HepG2 (cell line): ENCODE results near the gene ZNF653. TPM values are rescaled to one million over a fixed set of nuclear protein-coding genes. Genes with fewer than 3 reads are reported as not detected.

Source experiments
- ARNTL ChIP-seq: sonication (generic); formaldehyde crosslinking; IDR thresholded peaks from 2 replicates; pipeline ENCODE4 v1.4.0; 2020; ENCODE audit warnings: mild to moderate bottlenecking, missing genetic modification reagents
- ELF1 ChIP-seq: sonication (generic); formaldehyde crosslinking; IDR thresholded peaks from 2 replicates; pipeline ENCODE4 v1.4.0; 2020; ENCODE audit warnings: missing genetic modification reagents
- MTF1 ChIP-seq: sonication (generic); formaldehyde crosslinking; IDR thresholded peaks from 2 replicates; pipeline ENCODE4 v1.5.0; 2020; ENCODE audit warnings: missing genetic modification reagents
- NAIF1 ChIP-seq: sonication (generic); formaldehyde crosslinking; IDR thresholded peaks from 2 replicates; pipeline ENCODE4 v1.5.0; 2020; ENCODE audit warnings: mild to moderate bottlenecking, missing genetic modification reagents, borderline replicate concordance
- NCOA2 ChIP-seq: sonication (generic); formaldehyde crosslinking; IDR thresholded peaks from 2 replicates; pipeline ENCODE4 v1.8.0; 2022; ENCODE audit warnings: inconsistent platforms
- POLR2G ChIP-seq: fragments of 200-400 bp; formaldehyde crosslinking; IDR thresholded peaks from 2 replicates; pipeline ENCODE4 v1.6.1; 2018; ENCODE audit warnings: mild to moderate bottlenecking, low read depth, low read length, moderate library complexity
- REXO4 ChIP-seq: sonication (generic); formaldehyde crosslinking; IDR thresholded peaks from 2 replicates; pipeline ENCODE4 v1.8.0; 2022; ENCODE audit warnings: missing genetic modification reagents, mild to moderate bottlenecking, borderline replicate concordance
- RFX5 ChIP-seq: IDR thresholded peaks from 2 replicates; pipeline ENCODE4 v1.6.1; 2011; ENCODE audit warnings: low read depth, low read length, improper control_type of control experiment
- SATB2 ChIP-seq: sonication (generic); formaldehyde crosslinking; IDR thresholded peaks from 2 replicates; pipeline ENCODE4 v1.5.0; 2020; ENCODE audit warnings: missing genetic modification reagents
- ZNF180 ChIP-seq: sonication (generic); formaldehyde crosslinking; IDR thresholded peaks from 2 replicates; pipeline ENCODE4 v1.4.0; 2020; ENCODE audit warnings: low read depth, missing genetic modification reagents, borderline replicate concordance
- ZNF253 ChIP-seq: sonication (generic); formaldehyde crosslinking; IDR thresholded peaks from 2 replicates; pipeline ENCODE4 v1.8.0; 2022; ENCODE audit warnings: mild to moderate bottlenecking, missing genetic modification reagents, borderline replicate concordance
- ZNF776 ChIP-seq: sonication (generic); formaldehyde crosslinking; IDR thresholded peaks from 2 replicates; pipeline ENCODE4 v1.4.0; 2020; ENCODE audit warnings: mild to moderate bottlenecking, missing genetic modification reagents
- polyA plus RNA-seq, 8 experiments: library from polyadenylated mRNA; depleted of rRNA in 3 of 8; stranded (reverse) in 7 of 8; unstranded in 1 of 8; fragments of >200 nt; fragmentation: Illumina TruSeq in 4 of 8; extraction: Trizol in 4 of 8; gene quantifications; 2 replicates each; pipeline versions ENCODE4 v1.2.1 to v1.2.3, GENCODE V29; 2011 to 2016; ENCODE audit warnings: low read depth in 4 of 8, missing spikeins in 1 of 8, mixed read lengths in 1 of 8; ENCODE audit not compliant: insufficient read depth in 1 of 8
- total RNA-seq, 5 experiments: library from RNA; depleted of rRNA; stranded (reverse); fragments of >200 nt; fragmentation: Illumina TruSeq; extraction: Trizol; gene quantifications; 2 replicates each; pipeline ENCODE4 v1.2.3, GENCODE V29; 2016; ENCODE audit warnings: low read depth in 1 of 5
- TF ChIP-seq, protein P1 (sequence below): sonication (generic); formaldehyde crosslinking; IDR thresholded peaks from 2 replicates; pipeline ENCODE4 v1.8.1; 2023; ENCODE audit warnings: mild to moderate bottlenecking, missing genetic modification reagents
- TF ChIP-seq, protein P2 (sequence below): sonication (generic); formaldehyde crosslinking; IDR thresholded peaks from 2 replicates; pipeline ENCODE4 v1.4.0; 2020; ENCODE audit warnings: missing genetic modification reagents
- TF ChIP-seq, protein P3 (sequence below): sonication (generic); IDR thresholded peaks from 2 replicates; pipeline ENCODE4 v1.6.1; 2016; ENCODE audit warnings: low read depth, borderline replicate concordance
- TF ChIP-seq, protein P4 (sequence below): IDR thresholded peaks from 2 replicates; pipeline ENCODE4 v1.6.1; 2016; ENCODE audit warnings: missing compliant biosample characterization, missing genetic modification reagents, borderline replicate concordance
- TF ChIP-seq, protein P5 (sequence below): sonication (generic); formaldehyde crosslinking; IDR thresholded peaks from 2 replicates; pipeline ENCODE4 v1.4.0; 2020; ENCODE audit warnings: mild to moderate bottlenecking, missing genetic modification reagents, borderline replicate concordance

ZNF653 gene
- total and polyA plus RNA-seq, 2 of the 13 experiments (the other 11 are each of a cell fraction or from before 2014, with no cell fraction given): 4.7 to 7.1 TPM

DNA sequence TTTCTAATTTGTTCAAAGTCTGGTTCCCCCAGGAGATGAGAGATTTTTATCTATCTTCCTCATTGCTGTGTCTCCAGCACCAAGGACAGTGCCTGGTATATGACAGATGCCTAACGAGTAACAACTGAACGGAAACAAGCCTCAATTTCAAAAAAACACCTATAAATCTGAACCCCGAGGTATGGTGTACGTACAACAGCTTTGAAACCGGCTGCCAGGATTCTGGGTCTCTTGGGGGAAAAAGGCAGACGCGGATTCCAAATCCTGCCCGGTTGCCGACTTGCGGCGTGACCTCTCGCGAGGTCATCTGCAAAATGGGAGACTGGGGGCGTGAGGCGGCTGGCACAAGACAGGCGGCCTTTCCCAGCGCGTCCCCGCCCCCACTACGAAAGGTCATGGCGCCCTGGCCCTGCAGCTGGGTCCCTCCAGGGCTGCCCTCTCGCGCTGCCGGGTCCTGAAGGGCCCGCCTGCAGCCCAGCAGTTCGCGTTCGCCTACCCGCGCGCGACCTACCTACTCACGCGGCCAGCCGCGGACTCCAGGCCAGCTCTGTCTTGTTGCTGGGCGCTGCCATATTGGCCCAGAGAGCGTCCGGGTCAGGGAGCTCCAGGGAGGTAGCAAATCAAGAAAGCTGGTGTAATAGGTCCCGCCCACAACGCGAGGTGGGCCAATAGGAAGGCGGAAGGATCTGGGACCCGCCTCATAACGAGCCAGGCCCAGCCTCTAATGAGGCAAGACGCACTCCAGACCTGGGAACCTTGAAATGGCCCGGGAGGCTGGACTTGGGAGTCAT is 23.1 kb upstream of the ZNF653 start, which contains the start of gene ECSIT (continued):
- TF ChIP-seq, protein P1, sequence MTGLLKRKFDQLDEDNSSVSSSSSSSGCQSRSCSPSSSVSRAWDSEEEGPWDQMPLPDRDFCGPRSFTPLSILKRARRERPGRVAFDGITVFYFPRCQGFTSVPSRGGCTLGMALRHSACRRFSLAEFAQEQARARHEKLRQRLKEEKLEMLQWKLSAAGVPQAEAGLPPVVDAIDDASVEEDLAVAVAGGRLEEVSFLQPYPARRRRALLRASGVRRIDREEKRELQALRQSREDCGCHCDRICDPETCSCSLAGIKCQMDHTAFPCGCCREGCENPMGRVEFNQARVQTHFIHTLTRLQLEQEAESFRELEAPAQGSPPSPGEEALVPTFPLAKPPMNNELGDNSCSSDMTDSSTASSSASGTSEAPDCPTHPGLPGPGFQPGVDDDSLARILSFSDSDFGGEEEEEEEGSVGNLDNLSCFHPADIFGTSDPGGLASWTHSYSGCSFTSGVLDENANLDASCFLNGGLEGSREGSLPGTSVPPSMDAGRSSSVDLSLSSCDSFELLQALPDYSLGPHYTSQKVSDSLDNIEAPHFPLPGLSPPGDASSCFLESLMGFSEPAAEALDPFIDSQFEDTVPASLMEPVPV (CRISPR knock-in tag): peak; percentile 59; the same call in 1 of the 2 replicates
- TF ChIP-seq NAIF1 (CRISPR knock-in tag) (0 out of 2 replicates have a peak, but pooled peaks have one; percentile 60), REXO4 (CRISPR knock-in tag) (no peak), ZNF180 (CRISPR knock-in tag) (no peak), POLR2G (peak; percentile 90), ZNF253 (CRISPR knock-in tag) (no peak), RFX5 (peak; percentile 44; the same call in 1 of the 2 replicates), ARNTL (peak; percentile 54; the same call in 1 of the 2 replicates), ELF1 (peak; percentile 70), MTF1 (CRISPR knock-in tag) (no peak), SATB2 (CRISPR knock-in tag) (0 out of 2 replicates have a peak, but pooled peaks have one; percentile 69), ZNF776 (no peak), NCOA2 (CRISPR knock-in tag) (peak; percentile 44; the same call in 1 of the 2 replicates)
- TF ChIP-seq, protein P2, sequence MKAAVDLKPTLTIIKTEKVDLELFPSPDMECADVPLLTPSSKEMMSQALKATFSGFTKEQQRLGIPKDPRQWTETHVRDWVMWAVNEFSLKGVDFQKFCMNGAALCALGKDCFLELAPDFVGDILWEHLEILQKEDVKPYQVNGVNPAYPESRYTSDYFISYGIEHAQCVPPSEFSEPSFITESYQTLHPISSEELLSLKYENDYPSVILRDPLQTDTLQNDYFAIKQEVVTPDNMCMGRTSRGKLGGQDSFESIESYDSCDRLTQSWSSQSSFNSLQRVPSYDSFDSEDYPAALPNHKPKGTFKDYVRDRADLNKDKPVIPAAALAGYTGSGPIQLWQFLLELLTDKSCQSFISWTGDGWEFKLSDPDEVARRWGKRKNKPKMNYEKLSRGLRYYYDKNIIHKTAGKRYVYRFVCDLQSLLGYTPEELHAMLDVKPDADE (CRISPR knock-in tag): no peak
- TF ChIP-seq, protein P3, sequence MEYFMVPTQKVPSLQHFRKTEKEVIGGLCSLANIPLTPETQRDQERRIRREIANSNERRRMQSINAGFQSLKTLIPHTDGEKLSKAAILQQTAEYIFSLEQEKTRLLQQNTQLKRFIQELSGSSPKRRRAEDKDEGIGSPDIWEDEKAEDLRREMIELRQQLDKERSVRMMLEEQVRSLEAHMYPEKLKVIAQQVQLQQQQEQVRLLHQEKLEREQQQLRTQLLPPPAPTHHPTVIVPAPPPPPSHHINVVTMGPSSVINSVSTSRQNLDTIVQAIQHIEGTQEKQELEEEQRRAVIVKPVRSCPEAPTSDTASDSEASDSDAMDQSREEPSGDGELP: peak; percentile 47; the same call in 1 of the 2 replicates
- TF ChIP-seq, protein P4, sequence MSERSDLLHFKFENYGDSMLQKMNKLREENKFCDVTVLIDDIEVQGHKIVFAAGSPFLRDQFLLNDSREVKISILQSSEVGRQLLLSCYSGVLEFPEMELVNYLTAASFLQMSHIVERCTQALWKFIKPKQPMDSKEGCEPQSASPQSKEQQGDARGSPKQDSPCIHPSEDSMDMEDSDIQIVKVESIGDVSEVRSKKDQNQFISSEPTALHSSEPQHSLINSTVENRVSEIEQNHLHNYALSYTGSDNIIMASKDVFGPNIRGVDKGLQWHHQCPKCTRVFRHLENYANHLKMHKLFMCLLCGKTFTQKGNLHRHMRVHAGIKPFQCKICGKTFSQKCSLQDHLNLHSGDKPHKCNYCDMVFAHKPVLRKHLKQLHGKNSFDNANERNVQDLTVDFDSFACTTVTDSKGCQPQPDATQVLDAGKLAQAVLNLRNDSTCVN (CRISPR knock-in tag): 0 out of 2 replicates have a peak, but pooled peaks have one; percentile 38
- TF ChIP-seq, protein P5, sequence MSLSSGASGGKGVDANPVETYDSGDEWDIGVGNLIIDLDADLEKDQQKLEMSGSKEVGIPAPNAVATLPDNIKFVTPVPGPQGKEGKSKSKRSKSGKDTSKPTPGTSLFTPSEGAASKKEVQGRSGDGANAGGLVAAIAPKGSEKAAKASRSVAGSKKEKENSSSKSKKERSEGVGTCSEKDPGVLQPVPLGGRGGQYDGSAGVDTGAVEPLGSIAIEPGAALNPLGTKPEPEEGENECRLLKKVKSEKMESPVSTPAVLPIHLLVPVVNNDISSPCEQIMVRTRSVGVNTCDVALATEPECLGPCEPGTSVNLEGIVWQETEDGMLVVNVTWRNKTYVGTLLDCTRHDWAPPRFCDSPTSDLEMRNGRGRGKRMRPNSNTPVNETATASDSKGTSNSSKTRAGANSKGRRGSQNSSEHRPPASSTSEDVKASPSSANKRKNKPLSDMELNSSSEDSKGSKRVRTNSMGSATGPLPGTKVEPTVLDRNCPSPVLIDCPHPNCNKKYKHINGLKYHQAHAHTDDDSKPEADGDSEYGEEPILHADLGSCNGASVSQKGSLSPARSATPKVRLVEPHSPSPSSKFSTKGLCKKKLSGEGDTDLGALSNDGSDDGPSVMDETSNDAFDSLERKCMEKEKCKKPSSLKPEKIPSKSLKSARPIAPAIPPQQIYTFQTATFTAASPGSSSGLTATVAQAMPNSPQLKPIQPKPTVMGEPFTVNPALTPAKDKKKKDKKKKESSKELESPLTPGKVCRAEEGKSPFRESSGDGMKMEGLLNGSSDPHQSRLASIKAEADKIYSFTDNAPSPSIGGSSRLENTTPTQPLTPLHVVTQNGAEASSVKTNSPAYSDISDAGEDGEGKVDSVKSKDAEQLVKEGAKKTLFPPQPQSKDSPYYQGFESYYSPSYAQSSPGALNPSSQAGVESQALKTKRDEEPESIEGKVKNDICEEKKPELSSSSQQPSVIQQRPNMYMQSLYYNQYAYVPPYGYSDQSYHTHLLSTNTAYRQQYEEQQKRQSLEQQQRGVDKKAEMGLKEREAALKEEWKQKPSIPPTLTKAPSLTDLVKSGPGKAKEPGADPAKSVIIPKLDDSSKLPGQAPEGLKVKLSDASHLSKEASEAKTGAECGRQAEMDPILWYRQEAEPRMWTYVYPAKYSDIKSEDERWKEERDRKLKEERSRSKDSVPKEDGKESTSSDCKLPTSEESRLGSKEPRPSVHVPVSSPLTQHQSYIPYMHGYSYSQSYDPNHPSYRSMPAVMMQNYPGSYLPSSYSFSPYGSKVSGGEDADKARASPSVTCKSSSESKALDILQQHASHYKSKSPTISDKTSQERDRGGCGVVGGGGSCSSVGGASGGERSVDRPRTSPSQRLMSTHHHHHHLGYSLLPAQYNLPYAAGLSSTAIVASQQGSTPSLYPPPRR (CRISPR knock-in tag): no peak; the same call in 1 of the 2 replicates
